ENCODE measurements around the gene PPP1R13B. TPM values are rescaled to one million over a fixed set of nuclear protein-coding genes. Genes with fewer than 3 reads are reported as not detected.
A peak's percentile ranks its signal among the peaks of the same experiment; 100 is the strongest.

The PPP1R13B gene
- total and polyA plus RNA-seq, 5 donors: 50.1 to 158 (median 109) TPM

DNA sequence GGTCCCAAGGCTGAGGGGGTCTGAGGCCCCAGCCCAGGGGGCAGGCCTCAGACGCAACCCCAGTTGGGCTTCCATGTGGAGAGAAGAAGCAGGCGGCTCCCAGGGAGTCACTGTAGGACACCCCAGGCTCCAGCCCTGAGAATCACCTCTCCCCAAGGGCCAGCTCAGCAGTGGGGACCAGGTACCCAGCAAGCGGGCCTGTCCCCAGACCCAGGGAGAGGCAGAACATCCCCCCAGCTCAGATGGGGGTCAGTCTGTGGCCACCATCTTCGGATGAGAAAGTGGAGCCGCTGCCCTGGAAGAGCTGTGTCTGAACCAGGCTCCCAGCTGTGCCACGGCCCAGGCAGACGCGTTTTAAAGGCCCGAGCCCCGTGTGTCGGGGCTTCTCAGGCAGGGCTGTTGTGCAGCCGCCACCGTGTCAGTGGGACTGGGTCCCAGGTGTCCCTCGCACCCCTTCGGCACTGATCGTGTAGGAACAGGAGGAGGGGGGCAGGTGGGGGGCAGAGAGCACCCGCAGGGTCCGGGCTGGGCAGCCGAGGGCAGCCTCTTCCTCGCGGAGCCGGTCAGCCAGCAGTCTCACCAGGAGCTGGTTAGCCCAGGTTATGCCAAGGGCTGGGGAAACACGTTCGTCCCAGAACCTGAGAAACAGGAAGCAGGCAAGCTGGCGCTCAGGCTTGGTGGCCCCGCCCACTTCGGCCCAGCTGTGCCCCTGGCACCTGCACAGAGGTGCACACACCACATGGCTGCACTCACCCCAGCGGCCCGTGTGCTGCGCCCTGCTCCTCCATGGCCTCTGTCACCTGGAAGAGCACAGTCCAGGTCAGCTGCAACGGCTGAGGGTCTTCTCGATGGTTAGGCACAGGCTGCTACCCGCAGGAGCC is 148.8 kb downstream of the PPP1R13B start:
- DNase-seq (peak in 2 of 3 donors; percentile 54 to 59), ATAC-seq (no peak)
- H3K4me3 ChIP-seq (ENCODE audit: low read length): no peak overlapping the region
- 87% methylated on average over 33 of the region's 33 CpGs for WGBS
- H3K4me1 ChIP-seq (ENCODE audit: control insufficient read depth, insufficient read depth, low read length): peaks cover 8% of the 10 kb centered on the region
- no peaks in the 10 kb centered on the region for H3K27me3 ChIP-seq (ENCODE audit: control insufficient read depth, insufficient read depth)
- intact Hi-C loops (cut with DNase I): loop anchor here in 1 of 4 donors (10.0 kb wide), 1 partner anchor 124 kb away; no protein-coding TSS in a partner anchor
- H3K27ac ChIP-seq (ENCODE audit: low read length): no peak overlapping the region
- no peaks in the 10 kb centered on the region for H3K9me3 ChIP-seq (ENCODE audit: control insufficient read depth, low read length)

DNA sequence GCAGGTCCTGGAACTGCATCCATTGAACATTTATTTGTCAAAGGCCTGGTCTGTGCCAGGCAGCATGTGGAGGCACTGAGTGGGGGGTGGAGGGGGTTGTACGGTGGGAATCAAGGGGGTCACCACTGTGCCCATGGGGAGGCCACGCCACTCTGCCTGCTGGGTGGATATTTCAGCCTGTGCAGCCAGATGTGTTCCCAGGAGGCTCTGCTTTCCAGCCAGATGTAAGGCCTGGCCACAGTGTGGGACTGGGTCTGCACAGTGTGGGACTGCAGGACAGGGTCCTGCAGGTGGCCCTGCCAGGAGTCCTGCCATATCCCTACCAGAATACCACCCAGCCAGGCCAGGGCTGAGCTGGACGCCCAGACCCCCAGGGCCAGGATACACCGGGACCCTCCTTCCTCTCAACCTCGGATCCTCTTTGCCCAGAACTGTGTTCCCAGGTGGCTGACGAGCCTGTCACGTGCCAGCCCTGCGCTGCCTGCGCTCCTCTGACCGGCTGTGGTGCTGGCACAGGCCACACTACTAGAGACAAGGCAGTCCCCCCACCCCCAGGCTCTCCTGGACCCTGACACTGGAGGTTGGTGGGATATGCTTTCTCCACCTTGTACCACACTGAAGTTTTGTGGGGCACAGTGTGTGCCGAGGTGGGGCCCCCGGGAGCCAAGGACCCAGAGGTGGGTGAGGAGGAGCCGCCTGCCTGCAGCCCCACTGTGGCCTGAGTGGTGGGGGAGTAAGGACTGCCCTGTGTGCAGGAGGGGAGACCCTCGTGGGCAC is 149.6 kb downstream of the PPP1R13B start:
- H3K9me3 ChIP-seq (ENCODE audit: control insufficient read depth, low read length): no peaks in the 10 kb centered on the region
- peak in 2 of 3 donors; percentile 57 to 64 for DNase-seq
- H3K27me3 ChIP-seq (ENCODE audit: control insufficient read depth, insufficient read depth): no peaks in the 10 kb centered on the region
- ATAC-seq: no peak
- intact Hi-C loops (cut with DNase I): loop anchor here in 1 of 4 donors (10.0 kb wide), 1 partner anchor 123 kb away; no protein-coding TSS in a partner anchor
- peaks cover 8% of the 10 kb centered on the region for H3K4me1 ChIP-seq (ENCODE audit: control insufficient read depth, insufficient read depth, low read length)
- no peak overlapping the region for H3K4me3 ChIP-seq (ENCODE audit: low read length)
- WGBS: 74% methylated on average over 14 of the region's 14 CpGs
- no peak overlapping the region for H3K27ac ChIP-seq (ENCODE audit: low read length)

- Histone ChIP-seq H3K27me3 (ENCODE audit: control insufficient read depth, insufficient read depth) (no peaks in the 10 kb centered on the region), H3K27ac (ENCODE audit: low read length) (no peak overlapping the region), H3K4me1 (ENCODE audit: control insufficient read depth, insufficient read depth, low read length) (peaks cover 8% of the 10 kb centered on the region), H3K9me3 (ENCODE audit: control insufficient read depth, low read length) (no peaks in the 10 kb centered on the region), H3K4me3 (ENCODE audit: low read length) (no peak overlapping the region)
- no peak for ATAC-seq
- peak in 1 of 3 donors; percentile 54 for DNase-seq
- intact Hi-C loops (cut with DNase I): loop anchor here in 1 of 4 donors (10.0 kb wide), 1 partner anchor 122 kb away; no protein-coding TSS in a partner anchor
- 18% methylated on average over 3 of the region's 3 CpGs for WGBS
Measured at GRCh38 chr14:103697206-103697602, 150.2 kb downstream of the PPP1R13B start.

DNA sequence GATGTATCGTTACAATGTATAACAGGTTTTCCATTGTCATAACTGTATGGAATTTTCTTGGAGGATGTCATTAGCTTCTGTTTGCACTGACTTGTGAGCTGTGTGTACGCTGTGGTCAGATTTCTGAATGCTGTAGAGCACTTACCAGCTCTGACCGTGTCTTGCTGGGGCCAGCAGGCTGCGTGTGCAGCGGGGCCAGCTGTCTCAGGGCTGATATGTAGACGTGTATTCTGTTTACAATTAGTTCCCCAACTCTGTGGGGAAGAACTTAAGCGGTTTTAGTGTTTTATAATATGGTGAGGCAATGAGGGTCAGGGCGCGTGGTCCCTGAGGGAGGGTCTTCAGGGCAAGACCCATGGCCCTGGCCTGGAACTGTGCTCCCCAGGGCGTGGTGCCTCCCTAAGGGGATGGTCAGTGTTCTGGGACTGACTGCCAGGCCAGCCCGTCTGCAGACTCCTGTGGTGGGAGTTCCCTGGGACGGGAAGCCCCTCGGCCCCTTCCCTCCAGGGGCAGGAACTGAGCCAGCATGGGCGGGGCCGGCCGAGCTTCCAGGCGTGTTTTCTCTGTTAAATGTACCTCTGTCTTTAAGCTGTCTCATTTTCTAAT is 150.8 kb downstream of the PPP1R13B start:
- peak; percentile 33 to 49 for ATAC-seq
- H3K9me3 ChIP-seq (ENCODE audit: control insufficient read depth, low read length): no peaks in the 10 kb centered on the region
- no peaks in the 10 kb centered on the region for H3K27me3 ChIP-seq (ENCODE audit: control insufficient read depth, insufficient read depth)
- intact Hi-C loops (cut with DNase I): loop anchor here in 1 of 4 donors (10.0 kb wide), 1 partner anchor 122 kb away; no protein-coding TSS in a partner anchor
- peak; percentile 61 to 90 (median 88) for DNase-seq
- peak overlapping the region; percentile 48 for H3K27ac ChIP-seq (ENCODE audit: low read length)
- no peak overlapping the region for H3K4me3 ChIP-seq (ENCODE audit: low read length)
- 21% methylated on average over 17 of the region's 17 CpGs for WGBS
- peaks cover 8% of the 10 kb centered on the region for H3K4me1 ChIP-seq (ENCODE audit: control insufficient read depth, insufficient read depth, low read length)

DNA sequence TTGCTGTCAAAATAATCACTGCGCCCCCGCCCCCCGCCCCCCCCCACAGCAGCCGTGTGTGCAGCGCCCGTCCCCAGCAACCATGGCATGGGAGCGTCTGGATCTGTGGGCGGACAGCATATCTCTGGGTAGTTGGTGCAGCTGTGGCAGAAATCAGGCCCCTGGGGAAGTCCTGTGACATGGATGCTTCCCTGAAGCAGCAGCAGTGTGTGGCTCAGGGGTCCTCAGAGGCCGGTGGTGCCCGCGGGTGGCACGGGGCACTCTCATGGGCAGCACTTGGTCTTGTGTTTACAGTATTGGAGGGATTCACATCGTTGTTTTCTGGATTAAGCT is 151.3 kb downstream of the PPP1R13B start:
- Histone ChIP-seq H3K9me3 (ENCODE audit: control insufficient read depth, low read length) (no peaks in the 10 kb centered on the region), H3K27ac (ENCODE audit: low read length) (no peak overlapping the region), H3K4me3 (ENCODE audit: low read length) (no peak overlapping the region), H3K4me1 (ENCODE audit: control insufficient read depth, insufficient read depth, low read length) (peaks cover 8% of the 10 kb centered on the region), H3K27me3 (ENCODE audit: control insufficient read depth, insufficient read depth) (no peaks in the 10 kb centered on the region)
- ATAC-seq (no peak), DNase-seq (peak in 1 of 3 donors; percentile 58)
- intact Hi-C loops (cut with DNase I): loop anchor here in 1 of 4 donors (10.0 kb wide), 1 partner anchor 121 kb away; no protein-coding TSS in a partner anchor
- 60% methylated on average over 12 of the region's 13 CpGs for WGBS

DNA sequence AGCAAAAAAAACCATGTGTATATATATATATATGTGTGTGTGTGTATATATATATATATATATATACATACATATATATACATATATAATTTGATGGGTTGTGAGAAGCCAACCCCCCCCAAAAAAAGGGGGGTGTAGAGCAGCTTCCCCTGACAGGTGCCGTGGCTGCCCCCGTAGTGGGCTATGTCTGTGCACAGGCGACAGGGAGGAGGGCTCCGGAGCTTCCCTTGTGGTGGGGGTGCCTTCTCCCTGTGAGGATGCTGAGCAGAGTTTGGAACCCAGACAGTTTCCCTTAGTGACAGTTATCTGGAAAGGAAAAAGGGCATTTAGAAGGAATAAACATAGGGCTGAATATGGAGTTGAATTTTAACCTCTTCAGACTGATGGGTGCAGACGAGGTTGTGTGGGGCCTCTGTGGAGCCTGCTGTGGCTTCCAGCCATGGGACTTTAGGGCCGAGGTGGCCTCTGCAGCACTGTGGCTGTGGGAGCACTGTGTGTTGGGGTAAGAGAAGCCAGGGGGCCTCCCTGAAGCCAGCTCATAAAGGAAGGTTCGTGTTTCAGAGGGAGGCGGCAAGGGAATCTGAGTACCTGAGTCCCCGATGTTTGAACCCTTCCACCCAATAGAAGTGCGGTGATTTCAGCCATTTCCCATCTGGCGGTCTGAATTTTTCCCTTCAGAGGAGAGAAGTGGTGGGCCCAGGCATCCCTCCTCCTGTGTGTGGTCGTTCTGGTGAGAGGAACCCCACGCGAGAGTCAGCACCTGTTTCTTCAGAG is 151.9 kb downstream of the PPP1R13B start:
- intact Hi-C loops (cut with DNase I): loop anchor here in 1 of 4 donors (10.0 kb wide), 1 partner anchor 121 kb away; no protein-coding TSS in a partner anchor
- H3K27me3 ChIP-seq (ENCODE audit: control insufficient read depth, insufficient read depth): no peaks in the 10 kb centered on the region
- ATAC-seq: no peak
- DNase-seq: peak in 1 of 3 donors; percentile 43
- WGBS: 58% methylated on average over 14 of the region's 14 CpGs
- H3K4me3 ChIP-seq (ENCODE audit: low read length): no peak overlapping the region
- H3K4me1 ChIP-seq (ENCODE audit: control insufficient read depth, insufficient read depth, low read length): peaks cover 6% of the 10 kb centered on the region
- no peak overlapping the region for H3K27ac ChIP-seq (ENCODE audit: low read length)
- H3K9me3 ChIP-seq (ENCODE audit: control insufficient read depth, low read length): no peaks in the 10 kb centered on the region

DNA sequence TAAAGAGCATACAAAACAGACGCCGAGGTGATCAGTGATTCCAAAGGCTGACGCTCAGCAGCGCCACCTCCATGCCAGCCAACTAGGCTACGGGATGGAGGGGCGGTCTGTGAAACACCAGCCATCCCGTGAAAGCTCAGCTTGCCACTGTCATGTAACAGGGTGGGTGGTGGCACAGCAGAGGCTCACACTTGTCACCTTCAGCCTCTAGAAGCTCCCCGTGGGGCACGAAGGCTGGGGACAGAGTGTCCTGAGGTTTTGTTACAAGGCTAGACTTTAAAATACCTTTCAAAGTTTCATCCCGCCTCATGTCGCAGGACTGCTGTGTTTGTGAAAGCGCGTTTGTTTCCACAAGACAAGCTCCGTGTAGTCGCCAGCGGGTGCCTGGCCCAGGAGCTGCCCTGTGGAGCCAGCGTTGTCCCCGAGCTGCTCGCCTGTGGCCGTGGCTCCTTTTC is 152.8 kb downstream of the PPP1R13B start:
- intact Hi-C loops (cut with DNase I): loop anchor here in 1 of 4 donors (10.0 kb wide), 1 partner anchor 120 kb away; no protein-coding TSS in a partner anchor
- peaks cover 6% of the 10 kb centered on the region for H3K4me1 ChIP-seq (ENCODE audit: control insufficient read depth, insufficient read depth, low read length)
- DNase-seq (peak in 1 of 3 donors; percentile 41), ATAC-seq (no peak)
- H3K4me3 ChIP-seq (ENCODE audit: low read length): no peak overlapping the region
- H3K27ac ChIP-seq (ENCODE audit: low read length): no peak overlapping the region
- no peaks in the 10 kb centered on the region for H3K9me3 ChIP-seq (ENCODE audit: control insufficient read depth, low read length)
- H3K27me3 ChIP-seq (ENCODE audit: control insufficient read depth, insufficient read depth): no peaks in the 10 kb centered on the region
- WGBS: 90% methylated on average over 20 of the region's 20 CpGs

- intact Hi-C loops (cut with DNase I): loop anchor here in 1 of 4 donors (10.0 kb wide), 1 partner anchor 119 kb away; no protein-coding TSS in a partner anchor
- Histone ChIP-seq H3K27me3 (ENCODE audit: control insufficient read depth, insufficient read depth) (no peaks in the 10 kb centered on the region), H3K4me1 (ENCODE audit: control insufficient read depth, insufficient read depth, low read length) (peaks cover 9% of the 10 kb centered on the region), H3K27ac (ENCODE audit: low read length) (no peak overlapping the region), H3K9me3 (ENCODE audit: control insufficient read depth, low read length) (no peaks in the 10 kb centered on the region), H3K4me3 (ENCODE audit: low read length) (no peak overlapping the region)
- ATAC-seq (no peak), DNase-seq (no peak)
- WGBS: 92% methylated on average over 22 of the region's 22 CpGs
Measured at GRCh38 chr14:103693515-103693914, 153.9 kb downstream of the PPP1R13B start.

DNA sequence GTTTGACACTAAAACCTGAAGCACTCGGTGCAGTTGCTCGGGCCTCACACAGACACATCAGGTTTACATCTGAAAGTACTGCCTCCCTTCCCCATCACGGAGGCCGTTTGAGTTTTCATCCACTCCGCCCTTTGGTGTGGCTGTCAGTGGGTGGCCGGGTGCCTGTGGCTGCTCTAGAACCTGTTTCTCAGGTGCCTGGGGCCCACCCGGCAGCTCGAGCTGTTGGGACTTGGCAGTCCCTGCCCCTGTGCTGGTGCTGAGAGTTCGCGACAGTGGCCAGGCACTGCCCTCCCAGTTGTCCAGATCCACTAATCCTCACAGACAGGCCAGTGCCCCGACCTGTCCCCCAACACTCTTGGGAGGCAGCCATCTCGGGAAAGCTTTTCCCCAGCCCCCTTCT is 154.5 kb downstream of the PPP1R13B start:
- WGBS: 86% methylated on average over 12 of the region's 12 CpGs
- Histone ChIP-seq H3K27me3 (ENCODE audit: control insufficient read depth, insufficient read depth) (no peaks in the 10 kb centered on the region), H3K4me3 (ENCODE audit: low read length) (no peak overlapping the region), H3K9me3 (ENCODE audit: control insufficient read depth, low read length) (no peaks in the 10 kb centered on the region), H3K27ac (ENCODE audit: low read length) (no peak overlapping the region), H3K4me1 (ENCODE audit: control insufficient read depth, insufficient read depth, low read length) (peaks cover 8% of the 10 kb centered on the region)
- peak in 1 of 3 donors; percentile 18 for DNase-seq
- intact Hi-C loops (cut with DNase I): loop anchor here in 1 of 4 donors (10.0 kb wide), 1 partner anchor 118 kb away; no protein-coding TSS in a partner anchor
- no peak for ATAC-seq

GRCh38 chr14:103692159-103692558 is 155.2 kb downstream of the PPP1R13B start:
- Histone ChIP-seq H3K4me1 (ENCODE audit: control insufficient read depth, insufficient read depth, low read length) (peaks cover 5% of the 10 kb centered on the region), H3K27ac (ENCODE audit: low read length) (no peak overlapping the region), H3K4me3 (ENCODE audit: low read length) (no peak overlapping the region), H3K27me3 (ENCODE audit: control insufficient read depth, insufficient read depth) (no peaks in the 10 kb centered on the region), H3K9me3 (ENCODE audit: control insufficient read depth, low read length) (no peaks in the 10 kb centered on the region)
- WGBS: 92% methylated on average over 17 of the region's 17 CpGs
- intact Hi-C loops (cut with DNase I): loop anchor here in 1 of 4 donors (10.0 kb wide), 1 partner anchor 117 kb away; no protein-coding TSS in a partner anchor
- ATAC-seq: no peak
- peak in 1 of 3 donors; percentile 37 for DNase-seq

Data from right cardiac atrium (tissue), 5 donors.